ENCODE results near the gene ARFGAP1. TPM values are rescaled to one million over a fixed set of nuclear protein-coding genes. Genes with fewer than 3 reads are reported as not detected.

ARFGAP1 gene
- total RNA-seq, 1 donor from 2014 or later: 44.7 TPM

GRCh38 chr20:63321148-63321831 lies 48.7 kb downstream of the ARFGAP1 start:
- DNase-seq (ENCODE audit: extremely low spot score in 2 of 2): no peak
- H3K4me3 ChIP-seq: no peak overlapping the region
- no peaks in the 10 kb centered on the region for H3K36me3 ChIP-seq
- no peaks in the 10 kb centered on the region for H3K27me3 ChIP-seq
- intact Hi-C loops (cut with DNase I): no loop called here
- H3K4me1 ChIP-seq: peaks cover 7% of the 10 kb centered on the region
- H3K27ac ChIP-seq: no peak overlapping the region
- TF ChIP-seq CTCF (IDR thresholded peaks at IDR 0.05) (no peak), POLR2A (IDR thresholded peaks at IDR 0.05) (no peak), POLR2AphosphoS5 (IDR thresholded peaks at IDR 0.05; ENCODE audit: insufficient read depth in 1 of 2, low read depth in 1 of 2) (no peak)
- no peaks in the 10 kb centered on the region for H3K9me3 ChIP-seq

GRCh38 chr20:63322146-63322932 lies 49.7 kb downstream of the ARFGAP1 start:
- no peak overlapping the region for H3K27ac ChIP-seq
- no peaks in the 10 kb centered on the region for H3K9me3 ChIP-seq
- no peaks in the 10 kb centered on the region for H3K36me3 ChIP-seq
- H3K4me3 ChIP-seq: no peak overlapping the region
- TF ChIP-seq POLR2AphosphoS5 (IDR thresholded peaks at IDR 0.05; ENCODE audit: insufficient read depth in 1 of 2, low read depth in 1 of 2) (no peak), CTCF (IDR thresholded peaks at IDR 0.05) (no peak), POLR2A (IDR thresholded peaks at IDR 0.05) (no peak)
- intact Hi-C loops (cut with DNase I): no loop called here
- no peaks in the 10 kb centered on the region for H3K27me3 ChIP-seq
- DNase-seq (ENCODE audit: extremely low spot score in 2 of 2): no peak
- H3K4me1 ChIP-seq: peaks cover 7% of the 10 kb centered on the region

- intact Hi-C loops (cut with DNase I): no loop called here
- no peaks in the 10 kb centered on the region for H3K36me3 ChIP-seq
- H3K9me3 ChIP-seq: no peaks in the 10 kb centered on the region
- no peak overlapping the region for H3K27ac ChIP-seq
- H3K4me1 ChIP-seq: peaks cover 7% of the 10 kb centered on the region
- DNase-seq (ENCODE audit: extremely low spot score in 2 of 2): no peak
- H3K27me3 ChIP-seq: no peaks in the 10 kb centered on the region
- no peak overlapping the region for H3K4me3 ChIP-seq
- TF ChIP-seq POLR2A (IDR thresholded peaks at IDR 0.05): no peak
- no peak for TF ChIP-seq CTCF (IDR thresholded peaks at IDR 0.05)
- TF ChIP-seq POLR2AphosphoS5 (IDR thresholded peaks at IDR 0.05; ENCODE audit: insufficient read depth in 1 of 2, low read depth in 1 of 2): no peak
Measured at GRCh38 chr20:63322933-63323273, 50.3 kb downstream of the ARFGAP1 start.

GRCh38 chr20:63323357-63323981 lies 50.9 kb downstream of the ARFGAP1 start:
- TF ChIP-seq POLR2AphosphoS5 (IDR thresholded peaks at IDR 0.05; ENCODE audit: insufficient read depth in 1 of 2, low read depth in 1 of 2): no peak
- TF ChIP-seq CTCF (IDR thresholded peaks at IDR 0.05): no peak
- no peak for TF ChIP-seq POLR2A (IDR thresholded peaks at IDR 0.05)
- no peak for DNase-seq (ENCODE audit: extremely low spot score in 2 of 2)

More at GRCh38 chr20:63323357-63323981, 50.9 kb downstream of the ARFGAP1 start:
- Histone ChIP-seq H3K27me3 (no peaks in the 10 kb centered on the region), H3K9me3 (no peaks in the 10 kb centered on the region), H3K4me1 (peaks cover 7% of the 10 kb centered on the region), H3K36me3 (no peaks in the 10 kb centered on the region), H3K4me3 (no peak overlapping the region), H3K27ac (no peak overlapping the region)
- intact Hi-C loops (cut with DNase I): no loop called here

All from vagina (tissue), 2 donors.